ENCODE data around the gene RUNDC3A.

RUNDC3A gene

DNA sequence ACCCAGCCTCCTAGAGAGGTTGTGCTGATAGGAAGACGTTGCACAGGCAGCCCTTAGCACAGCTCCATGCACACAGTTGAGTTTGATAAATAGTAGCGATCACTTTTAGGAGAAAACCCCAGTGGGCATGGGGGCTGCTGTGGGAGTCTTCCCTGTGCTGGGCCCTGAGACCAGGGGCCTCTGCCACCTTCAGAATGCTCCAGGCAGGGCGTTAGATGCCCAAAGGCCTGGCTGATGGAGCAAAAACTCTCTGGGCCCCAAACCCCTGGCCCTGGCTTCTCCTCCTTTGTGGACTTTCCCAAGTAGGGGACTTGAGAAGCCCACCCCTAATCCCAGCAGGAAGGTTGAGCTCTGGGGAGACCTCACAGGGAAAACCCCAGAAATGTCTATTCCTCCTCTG lies 26.1 kb upstream of the RUNDC3A start (continued):
- TF ChIP-seq, protein P1, sequence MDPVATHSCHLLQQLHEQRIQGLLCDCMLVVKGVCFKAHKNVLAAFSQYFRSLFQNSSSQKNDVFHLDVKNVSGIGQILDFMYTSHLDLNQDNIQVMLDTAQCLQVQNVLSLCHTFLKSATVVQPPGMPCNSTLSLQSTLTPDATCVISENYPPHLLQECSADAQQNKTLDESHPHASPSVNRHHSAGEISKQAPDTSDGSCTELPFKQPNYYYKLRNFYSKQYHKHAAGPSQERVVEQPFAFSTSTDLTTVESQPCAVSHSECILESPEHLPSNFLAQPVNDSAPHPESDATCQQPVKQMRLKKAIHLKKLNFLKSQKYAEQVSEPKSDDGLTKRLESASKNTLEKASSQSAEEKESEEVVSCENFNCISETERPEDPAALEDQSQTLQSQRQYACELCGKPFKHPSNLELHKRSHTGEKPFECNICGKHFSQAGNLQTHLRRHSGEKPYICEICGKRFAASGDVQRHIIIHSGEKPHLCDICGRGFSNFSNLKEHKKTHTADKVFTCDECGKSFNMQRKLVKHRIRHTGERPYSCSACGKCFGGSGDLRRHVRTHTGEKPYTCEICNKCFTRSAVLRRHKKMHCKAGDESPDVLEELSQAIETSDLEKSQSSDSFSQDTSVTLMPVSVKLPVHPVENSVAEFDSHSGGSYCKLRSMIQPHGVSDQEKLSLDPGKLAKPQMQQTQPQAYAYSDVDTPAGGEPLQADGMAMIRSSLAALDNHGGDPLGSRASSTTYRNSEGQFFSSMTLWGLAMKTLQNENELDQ (tag by site-specific recombination; IDR thresholded peaks at IDR 0.05; ENCODE audit: low read depth), result no peak
- TF ChIP-seq ZNF768 (tag by site-specific recombination; IDR thresholded peaks at IDR 0.05) (no peak), ZNF530 (tag by site-specific recombination; IDR thresholded peaks at IDR 0.05; ENCODE audit: low read depth) (no peak), ZNF449 (tag by site-specific recombination; IDR thresholded peaks at IDR 0.05) (no peak), MEIS1 (CRISPR knock-in tag; IDR thresholded peaks at IDR 0.05; ENCODE audit: borderline replicate concordance) (no peak), ZNF37A (tag by site-specific recombination; IDR thresholded peaks at IDR 0.05) (no peak), ZSCAN23 (tag by site-specific recombination; IDR thresholded peaks at IDR 0.05) (no peak), PRDM2 (tag by site-specific recombination; IDR thresholded peaks at IDR 0.05; ENCODE audit: borderline replicate concordance) (no peak), FEZF1 (tag by site-specific recombination; IDR thresholded peaks at IDR 0.05) (no peak), ZFP69B (tag by site-specific recombination; IDR thresholded peaks at IDR 0.05) (no peak)
- TF ChIP-seq, protein P2, sequence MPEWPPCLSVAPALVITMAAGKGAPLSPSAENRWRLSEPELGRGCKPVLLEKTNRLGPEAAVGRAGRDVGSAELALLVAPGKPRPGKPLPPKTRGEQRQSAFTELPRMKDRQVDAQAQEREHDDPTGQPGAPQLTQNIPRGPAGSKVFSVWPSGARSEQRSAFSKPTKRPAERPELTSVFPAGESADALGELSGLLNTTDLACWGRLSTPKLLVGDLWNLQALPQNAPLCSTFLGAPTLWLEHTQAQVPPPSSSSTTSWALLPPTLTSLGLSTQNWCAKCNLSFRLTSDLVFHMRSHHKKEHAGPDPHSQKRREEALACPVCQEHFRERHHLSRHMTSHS (tag by site-specific recombination; IDR thresholded peaks at IDR 0.05), result no peak

DNA sequence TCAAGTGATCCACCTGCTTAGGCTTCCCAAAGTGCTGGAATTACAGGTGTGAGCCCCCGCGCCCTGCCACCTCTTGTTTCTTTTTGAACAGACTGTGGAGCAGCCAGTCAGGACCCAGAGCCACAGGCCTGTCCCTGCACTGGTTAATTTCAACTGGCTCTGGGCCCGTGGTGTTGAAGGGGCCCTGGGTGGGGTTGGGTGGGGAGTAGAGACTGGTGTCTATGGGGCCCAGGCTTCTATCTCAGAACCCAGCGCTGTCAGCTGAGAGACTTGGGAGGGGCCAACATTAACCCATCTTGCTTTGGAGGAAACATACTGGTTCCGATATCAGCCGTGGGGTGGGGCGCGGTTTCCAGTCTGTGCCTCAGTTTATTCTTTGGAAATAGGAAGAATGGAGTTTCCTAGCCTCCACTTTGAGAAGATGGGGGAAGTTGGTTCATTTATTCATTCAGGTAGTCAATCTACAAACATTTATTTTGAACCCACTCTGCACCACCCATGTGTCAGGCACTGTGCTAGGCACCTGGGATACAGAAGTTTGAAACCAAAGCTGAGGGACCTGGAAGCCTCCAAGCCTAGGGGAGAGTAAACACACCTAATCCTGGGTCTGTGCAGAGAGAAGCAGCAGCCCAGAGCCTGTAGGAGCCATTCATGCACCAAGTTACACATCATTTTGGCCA lies 24.9 kb upstream of the RUNDC3A start:
- H3K4me1 ChIP-seq (ENCODE audit: control insufficient read depth, insufficient read depth, low read length), result no peaks in the 10 kb centered on the region
- CTCF ChIA-PET, result no interaction called here
- POLR2A ChIA-PET, result no interaction called here
- no peaks in the 10 kb centered on the region for H3K9me3 ChIP-seq (ENCODE audit: control insufficient read depth, insufficient read depth, low read depth, low read length)
- no peaks in the 10 kb centered on the region for H3K36me3 ChIP-seq (ENCODE audit: control insufficient read depth in 2 of 2, insufficient read depth in 1 of 2, low read length in 2 of 2)
- H3K4me3 ChIP-seq (ENCODE audit: low read depth, low read length), result no peak overlapping the region
- no peak overlapping the region for H3K27ac ChIP-seq (ENCODE audit: extremely low read depth, low read depth, low read length)
- TF ChIP-seq, protein P3, sequence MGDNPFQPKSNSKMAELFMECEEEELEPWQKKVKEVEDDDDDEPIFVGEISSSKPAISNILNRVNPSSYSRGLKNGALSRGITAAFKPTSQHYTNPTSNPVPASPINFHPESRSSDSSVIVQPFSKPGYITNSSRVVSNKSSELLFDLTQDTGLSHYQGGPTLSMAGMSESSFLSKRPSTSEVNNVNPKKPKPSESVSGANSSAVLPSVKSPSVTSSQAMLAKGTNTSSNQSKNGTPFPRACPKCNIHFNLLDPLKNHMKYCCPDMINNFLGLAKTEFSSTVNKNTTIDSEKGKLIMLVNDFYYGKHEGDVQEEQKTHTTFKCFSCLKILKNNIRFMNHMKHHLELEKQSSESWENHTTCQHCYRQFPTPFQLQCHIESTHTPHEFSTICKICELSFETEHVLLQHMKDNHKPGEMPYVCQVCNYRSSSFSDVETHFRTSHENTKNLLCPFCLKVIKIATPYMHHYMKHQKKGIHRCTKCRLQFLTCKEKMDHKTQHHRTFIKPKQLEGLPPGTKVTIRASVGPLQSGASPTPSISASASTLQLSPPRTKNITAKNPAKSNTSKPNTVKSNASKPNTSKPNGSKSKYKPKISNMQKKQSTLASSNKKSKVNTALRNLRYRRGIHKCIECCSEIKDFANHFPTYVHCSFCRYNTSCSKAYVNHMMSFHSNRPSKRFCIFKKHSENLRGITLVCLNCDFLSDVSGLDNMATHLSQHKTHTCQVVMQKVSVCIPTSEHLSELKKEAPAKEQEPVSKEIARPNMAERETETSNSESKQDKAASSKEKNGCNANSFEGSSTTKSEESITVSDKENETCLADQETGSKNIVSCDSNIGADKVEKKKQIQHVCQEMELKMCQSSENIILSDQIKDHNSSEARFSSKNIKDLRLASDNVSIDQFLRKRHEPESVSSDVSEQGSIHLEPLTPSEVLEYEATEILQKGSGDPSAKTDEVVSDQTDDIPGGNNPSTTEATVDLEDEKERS (tag by site-specific recombination; IDR thresholded peaks at IDR 0.05), result no peak
- TF ChIP-seq KLF9 (tag by site-specific recombination; IDR thresholded peaks at IDR 0.05; ENCODE audit: low read depth) (no peak), ZNF24 (tag by site-specific recombination; IDR thresholded peaks at IDR 0.05) (no peak), ZBTB7A (tag by site-specific recombination; IDR thresholded peaks at IDR 0.05; ENCODE audit: low read depth) (no peak), ZNF138 (tag by site-specific recombination; IDR thresholded peaks at IDR 0.05; ENCODE audit: borderline replicate concordance) (no peak), ZFP3 (tag by site-specific recombination; IDR thresholded peaks at IDR 0.05; ENCODE audit: low read depth) (no peak), ZNF645 (tag by site-specific recombination; IDR thresholded peaks at IDR 0.05) (no peak), HOXC10 (CRISPR knock-in tag; IDR thresholded peaks at IDR 0.05) (no peak), ZNF596 (tag by site-specific recombination; IDR thresholded peaks at IDR 0.05) (no peak)
- TF ChIP-seq, protein P4, sequence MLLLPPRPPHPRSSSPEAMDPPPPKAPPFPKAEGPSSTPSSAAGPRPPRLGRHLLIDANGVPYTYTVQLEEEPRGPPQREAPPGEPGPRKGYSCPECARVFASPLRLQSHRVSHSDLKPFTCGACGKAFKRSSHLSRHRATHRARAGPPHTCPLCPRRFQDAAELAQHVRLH (tag by site-specific recombination; IDR thresholded peaks at IDR 0.05), result no peak
